Natural killer cell treated with Interleukin-12 subunit alpha and Interleukin-12 subunit beta and Interleukin-15 and Interleukin-18, amount 100 ng/mL, for 72 hours (primary cell): ENCODE data around the gene TASOR. TPM values are rescaled to one million over a fixed set of nuclear protein-coding genes. Genes with fewer than 3 reads are reported as not detected.

Experiments used
- ATAC-seq, 2 donors: fragments of 150-1000 bp; cut with Tn5 transposase in 1 of 2; sonication (Bioruptor Pico), chemical (Tn5 transposase) in 1 of 2; 2 replicates each; pipeline ENCODE4 v1.10.0; 2021
- DNase-seq: peaks from one replicate; pipeline ENCODE4 v3.0.0; 2022; ENCODE audit warnings: low spot score
- H3K27ac Mint-ChIP-seq, 2 donors: 1 replicate in 1 of 2; 2 replicates in 1 of 2; pipeline ENCODE4 v1.8.0; 2022; ENCODE audit warnings: mixed read lengths in 2 of 2, mild to moderate bottlenecking in 1 of 2, moderate library complexity in 1 of 2
- H3K27me3 Mint-ChIP-seq, 2 donors: 1 replicate in 1 of 2; 2 replicates in 1 of 2; pipeline ENCODE4 v1.8.0; 2022; ENCODE audit warnings: mixed read lengths in 2 of 2
- H3K36me3 Mint-ChIP-seq: one replicate; pipeline ENCODE4 v1.8.0; 2022; ENCODE audit warnings: mixed read lengths
- H3K4me1 Mint-ChIP-seq, 2 donors: 1 replicate in 1 of 2; 2 replicates in 1 of 2; pipeline ENCODE4 v1.8.0; 2022; ENCODE audit warnings: low read depth in 2 of 2, mixed read lengths in 2 of 2, mild to moderate bottlenecking in 1 of 2
- H3K4me3 Mint-ChIP-seq: one replicate; pipeline ENCODE4 v1.8.0; 2022; ENCODE audit warnings: mixed read lengths
- H3K9me3 Mint-ChIP-seq: 2 replicates; pipeline ENCODE4 v1.8.0; 2022; ENCODE audit warnings: mixed read lengths
- total RNA-seq, 2 donors: library from RNA; stranded (reverse); gene quantifications; one replicate each; pipeline ENCODE4 v1.2.3, GENCODE V29; 2022

Gene TASOR
- total RNA-seq, 2 donors from 2014 or later: 50.4 to 56.4 TPM

- no peaks in the 10 kb centered on the region for H3K9me3 Mint-ChIP-seq
- ATAC-seq (peak in 1 of 2 donors; percentile 77), DNase-seq (no peak)
- H3K27ac Mint-ChIP-seq: peak overlapping the region; percentile 32 to 45
- H3K36me3 Mint-ChIP-seq: peaks cover 43% of the 10 kb centered on the region
- H3K4me1 Mint-ChIP-seq: peaks cover 17 to 19% of the 10 kb centered on the region in 2 donors
- H3K4me3 Mint-ChIP-seq: peak overlapping the region; percentile 21
- H3K27me3 Mint-ChIP-seq: no peaks in the 10 kb centered on the region
These were observed 15.0 kb downstream of the TASOR start for GRCh38 chr3:56667973-56668579.

- peak overlapping the region in 1 of 2 donors; percentile 19 for H3K27ac Mint-ChIP-seq
- H3K36me3 Mint-ChIP-seq: peaks cover 39% of the 10 kb centered on the region
These were observed 18.2 kb downstream of the TASOR start for GRCh38 chr3:56664823-56665222.

GRCh38 chr3:56655709-56656108 lies 27.4 kb downstream of the TASOR start:
- Mint-ChIP-seq H3K4me3 (no peak overlapping the region), H3K4me1 (peaks cover 15 to 19% of the 10 kb centered on the region in 2 donors), H3K9me3 (no peaks in the 10 kb centered on the region), H3K27ac (peak overlapping the region in 1 of 2 donors; percentile 81), H3K27me3 (no peaks in the 10 kb centered on the region), H3K36me3 (peaks cover 47% of the 10 kb centered on the region)
- DNase-seq (no peak), ATAC-seq (no peak)

More at GRCh38 chr3:56664823-56665222, 18.2 kb downstream of the TASOR start:
- peaks cover 17 to 19% of the 10 kb centered on the region in 2 donors for H3K4me1 Mint-ChIP-seq
- ATAC-seq: no peak
- no peak overlapping the region for H3K4me3 Mint-ChIP-seq
- no peaks in the 10 kb centered on the region for H3K27me3 Mint-ChIP-seq
- H3K9me3 Mint-ChIP-seq: no peaks in the 10 kb centered on the region
- DNase-seq: no peak

GRCh38 chr3:56654460-56654859 lies 28.6 kb downstream of the TASOR start:
- no peaks in the 10 kb centered on the region for H3K9me3 Mint-ChIP-seq
- ATAC-seq (no peak), DNase-seq (no peak)
- H3K4me3 Mint-ChIP-seq: no peak overlapping the region
- H3K27me3 Mint-ChIP-seq: no peaks in the 10 kb centered on the region
- peaks cover 39% of the 10 kb centered on the region for H3K36me3 Mint-ChIP-seq
- peaks cover 12 to 20% of the 10 kb centered on the region in 2 donors for H3K4me1 Mint-ChIP-seq
- H3K27ac Mint-ChIP-seq: peak overlapping the region; percentile 49 to 75

- H3K9me3 Mint-ChIP-seq: no peaks in the 10 kb centered on the region
- ATAC-seq (no peak), DNase-seq (no peak)
- peaks cover 26% of the 10 kb centered on the region for H3K36me3 Mint-ChIP-seq
- no peak overlapping the region for H3K4me3 Mint-ChIP-seq
- no peak overlapping the region for H3K27ac Mint-ChIP-seq
- peaks cover 13 to 19% of the 10 kb centered on the region in 2 donors for H3K4me1 Mint-ChIP-seq
- H3K27me3 Mint-ChIP-seq: no peaks in the 10 kb centered on the region
These were observed 37.7 kb downstream of the TASOR start for GRCh38 chr3:56645407-56645806.

- no peak for DNase-seq
- Mint-ChIP-seq H3K36me3 (peaks cover 16% of the 10 kb centered on the region), H3K27me3 (no peaks in the 10 kb centered on the region), H3K27ac (peak overlapping the region in 1 of 2 donors; percentile 40), H3K4me3 (no peak overlapping the region), H3K4me1 (peaks cover 4 to 7% of the 10 kb centered on the region in 2 donors), H3K9me3 (no peaks in the 10 kb centered on the region)
- no peak for ATAC-seq
These were observed 49.2 kb downstream of the TASOR start for GRCh38 chr3:56633602-56634535.

Other genes with a start within 250 kb of the TASOR start
- 1 to 10 TPM in 1 of 2 donors, under 1 TPM in 1; 0.33 to 1.2 TPM for gene ERC2, start 214.8 kb downstream of the TASOR start, total RNA-seq
- 10 to 100 TPM; 24.9 to 49.2 TPM for gene CCDC66, start 126.1 kb downstream of the TASOR start, total RNA-seq
- gene ARHGEF3, start 118.7 kb upstream of the TASOR start, total RNA-seq: 100 to 1,000 TPM in 1 of 2 donors, 10 to 100 TPM in 1; 42.9 to 102 TPM